NCI-H524 (cell line): ENCODE data around the gene KIF1A.
"Not testable (repeated sequence)": the region's sequence is repeated elsewhere in the genome, so short reads cannot be mapped to it uniquely, and the experiment has no call there.

Experiments used
- DNase-seq, 2 experiments: peaks; one replicate each; lab custom pipeline; 2025; lab: John Stamatoyannopoulos, UW

Gene KIF1A

GRCh38 chr2:240787521-240788472, 32.2 kb downstream of the KIF1A start:
- no peak for DNase-seq

- DNase-seq: no peak
Observed at GRCh38 chr2:240786871-240787311, 33.1 kb downstream of the KIF1A start.

GRCh38 chr2:240786355-240786841, 33.6 kb downstream of the KIF1A start:
- DNase-seq: no peak

GRCh38 chr2:240785424-240786335, 34.3 kb downstream of the KIF1A start:
- no peak for DNase-seq

GRCh38 chr2:240784629-240785423, 35.2 kb downstream of the KIF1A start:
- no peak for DNase-seq

GRCh38 chr2:240783819-240784621, 36.0 kb downstream of the KIF1A start:
- DNase-seq: no peak

GRCh38 chr2:240782886-240783818, 36.9 kb downstream of the KIF1A start:
- DNase-seq: no peak

GRCh38 chr2:240782221-240782885, 37.7 kb downstream of the KIF1A start:
- no peak for DNase-seq

GRCh38 chr2:240781471-240782220, 38.4 kb downstream of the KIF1A start:
- no peak for DNase-seq

- DNase-seq: no peak
Observed at GRCh38 chr2:240780023-240780700, 39.9 kb downstream of the KIF1A start.

GRCh38 chr2:240779250-240779832, 40.7 kb downstream of the KIF1A start:
- not testable (repeated sequence) for DNase-seq

GRCh38 chr2:240778426-240778825, 41.6 kb downstream of the KIF1A start:
- DNase-seq: no peak

GRCh38 chr2:240777456-240778212, 42.4 kb downstream of the KIF1A start:
- DNase-seq: no peak

- DNase-seq: no peak
Observed at GRCh38 chr2:240775905-240776304, 44.1 kb downstream of the KIF1A start.

- no peak for DNase-seq
Observed at GRCh38 chr2:240774856-240775255, 45.2 kb downstream of the KIF1A start.

GRCh38 chr2:240769096-240769495, 50.9 kb downstream of the KIF1A start:
- DNase-seq: no peak

- DNase-seq: no peak
Observed at GRCh38 chr2:240768216-240768615, 51.8 kb downstream of the KIF1A start.
